Fibroblast of lung (primary cell): ENCODE results near the gene CLIC5.

Experiments
- CTCF ChIP-seq, 2 donors: IDR thresholded peaks in 1 of 2; conservative IDR thresholded peaks in 1 of 2; 1 replicate in 1 of 2; 2 replicates in 1 of 2; pipeline ENCODE4 v1.5.1; 2011 to 2012; ENCODE audit warnings: low read length in 2 of 2, control low read depth in 1 of 2, inconsistent platforms in 1 of 2, low read depth in 1 of 2, mild to moderate bottlenecking in 1 of 2
- EZH2 ChIP-seq: IDR thresholded peaks from 2 replicates; pipeline ENCODE4 v1.5.1; 2012; ENCODE audit warnings: low read length, control low read depth, mild to moderate bottlenecking; ENCODE audit errors: missing control alignments

GRCh38 chr6:45997875-45998506, 17.7 kb downstream of the CLIC5 start:
- no peak for TF ChIP-seq EZH2
- TF ChIP-seq CTCF (conservative IDR thresholded peaks at IDR 0.05 in 1 of 2, IDR thresholded peaks at IDR 0.05 in 1 of 2; ENCODE audit: low read depth in 1 of 2, low read length in 2 of 2), result no peak
